ENCODE results near the gene HSDL2.
"Not testable (repeated sequence)": the region's sequence is repeated elsewhere in the genome, so short reads cannot be mapped to it uniquely, and the experiment has no call there.

The HSDL2 gene

GRCh38 chr9:112384219-112384618 is 4.3 kb downstream of the HSDL2 start:
- Histone ChIP-seq H3K4me3 (ENCODE audit: low read depth, low read length) (no peak overlapping the region), H3K27me3 (no peaks in the 10 kb centered on the region), H3K9me3 (no peaks in the 10 kb centered on the region; the same call in 1 of the 2 replicates), H3K4me1 (no peaks in the 10 kb centered on the region), H3K36me3 (no peaks in the 10 kb centered on the region)
- no peak for DNase-seq
- TF ChIP-seq CTCF (IDR thresholded peaks at IDR 0.05; ENCODE audit: low read depth, low read length), result no peak

- H3K9me3 ChIP-seq, result no peaks in the 10 kb centered on the region; the same call in 1 of the 2 replicates
- TF ChIP-seq CTCF (IDR thresholded peaks at IDR 0.05; ENCODE audit: low read depth, low read length), result no peak
- H3K4me3 ChIP-seq (ENCODE audit: low read depth, low read length), result no peak overlapping the region
- DNase-seq, result no peak
- no peaks in the 10 kb centered on the region for H3K4me1 ChIP-seq
- H3K27me3 ChIP-seq, result no peaks in the 10 kb centered on the region
- no peaks in the 10 kb centered on the region for H3K36me3 ChIP-seq
These were observed 4.8 kb downstream of the HSDL2 start for GRCh38 chr9:112384690-112385089.

- no peaks in the 10 kb centered on the region for H3K36me3 ChIP-seq
- DNase-seq, result no peak
- H3K27me3 ChIP-seq, result no peaks in the 10 kb centered on the region
- TF ChIP-seq CTCF (IDR thresholded peaks at IDR 0.05; ENCODE audit: low read depth, low read length), result no peak
- H3K4me1 ChIP-seq, result no peaks in the 10 kb centered on the region; the same call in 1 of the 2 replicates
- H3K4me3 ChIP-seq (ENCODE audit: low read depth, low read length), result no peak overlapping the region
- no peaks in the 10 kb centered on the region; the same call in 1 of the 2 replicates for H3K9me3 ChIP-seq
These were observed 7.2 kb downstream of the HSDL2 start for GRCh38 chr9:112387115-112387514.

GRCh38 chr9:112389897-112390296 is 10.0 kb downstream of the HSDL2 start:
- not testable (repeated sequence) for H3K27me3 ChIP-seq; DNase-seq; H3K4me3 ChIP-seq (ENCODE audit: low read depth, low read length); H3K4me1 ChIP-seq; H3K36me3 ChIP-seq; H3K9me3 ChIP-seq

GRCh38 chr9:112391936-112392560 is 12.1 kb downstream of the HSDL2 start:
- not testable (repeated sequence) for H3K4me1 ChIP-seq; H3K9me3 ChIP-seq; H3K27me3 ChIP-seq; H3K36me3 ChIP-seq; DNase-seq; H3K4me3 ChIP-seq (ENCODE audit: low read depth, low read length)

GRCh38 chr9:112393146-112393545 is 13.2 kb downstream of the HSDL2 start:
- not testable (repeated sequence) for DNase-seq; H3K9me3 ChIP-seq; H3K27me3 ChIP-seq; H3K4me1 ChIP-seq; H3K36me3 ChIP-seq; H3K4me3 ChIP-seq (ENCODE audit: low read depth, low read length)

- no peak overlapping the region for H3K4me3 ChIP-seq (ENCODE audit: low read depth, low read length)
- no peaks in the 10 kb centered on the region for H3K36me3 ChIP-seq
- TF ChIP-seq CTCF (IDR thresholded peaks at IDR 0.05; ENCODE audit: low read depth, low read length), result no peak
- H3K4me1 ChIP-seq, result peaks cover 4% of the 10 kb centered on the region
- no peaks in the 10 kb centered on the region; the same call in 1 of the 2 replicates for H3K9me3 ChIP-seq
- no peaks in the 10 kb centered on the region for H3K27me3 ChIP-seq
- no peak for DNase-seq
These were observed 16.5 kb downstream of the HSDL2 start for GRCh38 chr9:112396416-112396815.

- H3K36me3 ChIP-seq, result no peaks in the 10 kb centered on the region
- no peak for TF ChIP-seq CTCF (IDR thresholded peaks at IDR 0.05; ENCODE audit: low read depth, low read length)
These were observed 17.0 kb downstream of the HSDL2 start for GRCh38 chr9:112396872-112397271.

More at GRCh38 chr9:112396872-112397271, 17.0 kb downstream of the HSDL2 start:
- H3K9me3 ChIP-seq, result no peaks in the 10 kb centered on the region; the same call in 1 of the 2 replicates
- H3K4me1 ChIP-seq, result peaks cover 4% of the 10 kb centered on the region
- H3K27me3 ChIP-seq, result no peaks in the 10 kb centered on the region
- DNase-seq, result no peak
- H3K4me3 ChIP-seq (ENCODE audit: low read depth, low read length), result no peak overlapping the region

Measured in BE2C (cell line).